Measurements from ENCODE around the gene CATSPER4.

The CATSPER4 gene

GRCh38 chr1:26237230-26237966, 47.0 kb downstream of the CATSPER4 start:
- DNase-seq (ENCODE audit: low spot score) = no peak
- TF ChIP-seq CTCF (IDR thresholded peaks at IDR 0.05; ENCODE audit: borderline replicate concordance, control extremely low read depth, extremely low read depth, insufficient read depth, missing control alignments) = no peak
- in situ Hi-C loops (cut with MboI; ENCODE audit: low sequenced_read_pairs, unreplicated experiment) = no loop called here

DNA sequence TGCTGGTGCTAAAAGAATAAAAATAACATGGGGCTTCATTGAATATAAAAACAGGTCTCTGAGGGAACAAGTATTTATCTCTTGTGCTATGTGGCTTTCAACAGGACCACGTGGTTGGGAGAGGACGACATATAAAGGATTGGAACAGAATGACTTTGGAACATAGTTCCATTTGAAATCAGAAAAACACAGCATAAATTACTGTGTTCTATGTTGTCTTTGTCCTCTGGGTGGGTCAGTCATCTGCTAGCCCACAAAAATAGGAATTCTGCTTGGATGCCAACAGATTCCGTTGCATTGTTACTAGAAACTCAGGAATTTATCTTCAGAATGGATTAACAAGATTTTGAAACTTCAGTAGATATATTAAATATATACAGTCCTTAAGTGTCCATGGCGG, 49.5 kb downstream of the CATSPER4 start:
- no peak for DNase-seq (ENCODE audit: low spot score)
- TF ChIP-seq CTCF (IDR thresholded peaks at IDR 0.05; ENCODE audit: borderline replicate concordance, control extremely low read depth, extremely low read depth, insufficient read depth, missing control alignments) = no peak
- in situ Hi-C loops (cut with MboI; ENCODE audit: low sequenced_read_pairs, unreplicated experiment) = no loop called here

Measured in GM13976 (cell line).